Osteocyte (in vitro differentiated cells): Measurements from ENCODE around the gene ALPL. TPM values are rescaled to one million over a fixed set of nuclear protein-coding genes. Genes with fewer than 3 reads are reported as not detected.

Experiments used
- DNase-seq: peaks from one replicate; pipeline ENCODE4 v3.0.0; 2021; ENCODE audit warnings: mixed read lengths; ENCODE audit not compliant: unreplicated experiment; ENCODE audit errors: extremely low spot score
- H3K27ac Mint-ChIP-seq: one replicate; pipeline ENCODE4 v1.8.0; 2021; ENCODE audit warnings: mild to moderate bottlenecking, mixed read lengths; ENCODE audit not compliant: unreplicated experiment
- H3K27me3 Mint-ChIP-seq: one replicate; pipeline ENCODE4 v1.8.0; 2021; ENCODE audit warnings: mixed read lengths; ENCODE audit not compliant: unreplicated experiment
- H3K36me3 Mint-ChIP-seq: one replicate; pipeline ENCODE4 v1.8.0; 2021; ENCODE audit warnings: mixed read lengths; ENCODE audit not compliant: unreplicated experiment
- H3K4me1 Mint-ChIP-seq: one replicate; pipeline ENCODE4 v1.8.0; 2021; ENCODE audit warnings: mixed read lengths; ENCODE audit not compliant: unreplicated experiment
- H3K4me3 Mint-ChIP-seq: one replicate; pipeline ENCODE4 v1.8.0; 2021; ENCODE audit warnings: mild to moderate bottlenecking, moderate library complexity, mixed read lengths; ENCODE audit not compliant: unreplicated experiment
- H3K9me3 Mint-ChIP-seq: one replicate; pipeline ENCODE4 v1.8.0; 2021; ENCODE audit warnings: mixed read lengths; ENCODE audit not compliant: unreplicated experiment
- CTCF ChIP-seq: fragments of 200-600 bp; sonication (generic); IDR thresholded peaks from 2 replicates; pipeline ENCODE4 v1.5.0; 2021; ENCODE audit warnings: antibody characterized with exemption, mild to moderate bottlenecking, moderate library complexity
- total RNA-seq: library from RNA; stranded (reverse); gene quantifications from 2 replicates; pipeline ENCODE4 v1.2.1, GENCODE V29; 2021

Gene ALPL
- total RNA-seq, 1 donor from 2014 or later = 41.6 TPM

DNA sequence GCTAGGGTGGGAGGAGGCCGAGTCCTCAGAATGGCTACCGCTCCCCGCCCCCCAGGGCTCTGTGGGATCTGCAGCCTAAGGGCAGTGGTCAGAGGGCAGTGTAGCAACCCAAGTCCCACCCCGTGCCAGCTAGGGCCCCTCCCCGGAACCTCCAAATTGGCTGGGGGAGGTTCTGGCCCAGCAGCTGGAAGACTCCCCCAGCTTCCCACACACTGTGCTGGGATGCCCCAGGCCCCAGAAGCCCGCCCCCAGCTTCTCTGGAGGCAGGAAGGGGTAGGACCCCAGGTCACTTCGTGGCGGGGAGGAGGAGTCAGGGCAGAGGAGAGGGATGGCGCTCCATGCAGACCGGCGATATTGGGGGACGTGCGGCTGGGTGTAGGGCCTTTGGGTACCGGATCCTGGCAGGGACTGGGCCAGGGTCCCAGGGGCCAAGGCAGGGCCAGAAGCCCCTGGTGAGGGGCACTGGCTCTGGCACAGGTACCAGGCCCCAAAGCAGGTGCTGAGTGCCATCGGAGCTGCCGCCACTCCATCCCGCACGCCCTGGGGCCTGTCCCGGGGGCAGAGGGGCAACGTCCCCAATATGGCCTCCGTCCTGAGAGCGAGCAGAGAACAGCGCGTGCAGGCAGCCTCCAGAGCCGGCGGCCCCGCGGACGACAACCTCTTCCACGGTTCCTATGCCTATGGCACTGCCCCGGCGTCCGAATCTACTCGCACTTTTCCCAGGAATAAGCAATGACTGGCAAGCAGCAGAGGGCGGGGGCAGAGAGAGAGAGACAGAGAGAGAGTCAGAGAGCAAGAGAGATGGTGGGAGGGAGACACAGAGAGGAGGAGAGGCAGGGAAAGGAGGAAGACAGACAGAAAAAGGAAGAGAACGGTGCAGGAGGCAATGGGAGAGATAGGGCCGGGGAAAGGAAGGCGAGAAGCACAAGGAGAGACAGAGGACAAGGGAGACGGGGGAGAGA is 94.2 kb downstream of the ALPL start:
- Mint-ChIP-seq H3K36me3 (no peaks in the 10 kb centered on the region), H3K9me3 (no peaks in the 10 kb centered on the region), H3K27me3 (peaks cover 14% of the 10 kb centered on the region), H3K27ac (no peak overlapping the region), H3K4me3 (no peak overlapping the region), H3K4me1 (peaks cover 10% of the 10 kb centered on the region)
- no peak for DNase-seq
- no peak for TF ChIP-seq CTCF

DNA sequence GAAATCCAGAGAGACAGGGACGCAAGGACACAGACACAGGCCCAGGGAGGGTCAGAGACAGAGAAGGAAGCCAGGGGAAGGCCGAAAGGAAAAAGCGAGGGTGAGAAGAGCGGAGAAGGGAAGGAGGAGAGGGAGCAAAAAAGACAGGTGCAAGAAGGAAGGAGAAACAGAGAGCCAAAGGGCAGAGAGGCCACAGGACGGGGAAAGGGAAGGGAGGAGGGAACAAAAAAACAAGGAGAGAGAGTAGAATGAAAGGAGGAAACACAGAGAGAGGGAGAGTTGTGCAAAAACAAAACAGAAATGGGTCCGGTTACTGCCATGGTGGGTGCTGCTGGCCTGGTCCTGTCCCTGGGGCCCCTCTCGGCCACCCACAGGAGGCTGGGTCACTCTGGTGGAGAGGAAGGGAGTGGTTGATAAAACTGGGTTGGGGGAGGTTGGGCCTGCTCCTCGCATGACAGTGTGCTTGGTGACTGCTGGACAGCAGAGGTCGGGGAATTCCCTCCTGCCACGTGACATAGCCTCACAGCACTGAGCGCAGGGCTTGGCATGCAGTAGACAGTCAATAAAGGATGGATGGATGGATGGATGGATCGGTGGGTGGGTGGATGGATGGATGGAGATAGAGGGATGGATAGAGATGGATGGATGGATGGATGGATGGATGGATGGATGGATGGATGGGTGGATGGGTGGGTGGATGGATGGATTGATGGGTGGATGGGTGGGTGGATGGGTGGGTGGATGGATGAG is 95.2 kb downstream of the ALPL start:
- DNase-seq = no peak
- TF ChIP-seq CTCF = no peak
- H3K27me3 Mint-ChIP-seq = peaks cover 14% of the 10 kb centered on the region
- H3K27ac Mint-ChIP-seq = no peak overlapping the region
- H3K36me3 Mint-ChIP-seq = no peaks in the 10 kb centered on the region
- H3K9me3 Mint-ChIP-seq = no peaks in the 10 kb centered on the region
- no peak overlapping the region for H3K4me3 Mint-ChIP-seq
- H3K4me1 Mint-ChIP-seq = peaks cover 10% of the 10 kb centered on the region

GRCh38 chr1:21605012-21605715 is 95.9 kb downstream of the ALPL start:
- Mint-ChIP-seq H3K4me1 (peaks cover 10% of the 10 kb centered on the region), H3K27me3 (peaks cover 8% of the 10 kb centered on the region), H3K36me3 (no peaks in the 10 kb centered on the region), H3K4me3 (no peak overlapping the region), H3K9me3 (no peaks in the 10 kb centered on the region), H3K27ac (no peak overlapping the region)
- DNase-seq = no peak
- no peak for TF ChIP-seq CTCF

DNA sequence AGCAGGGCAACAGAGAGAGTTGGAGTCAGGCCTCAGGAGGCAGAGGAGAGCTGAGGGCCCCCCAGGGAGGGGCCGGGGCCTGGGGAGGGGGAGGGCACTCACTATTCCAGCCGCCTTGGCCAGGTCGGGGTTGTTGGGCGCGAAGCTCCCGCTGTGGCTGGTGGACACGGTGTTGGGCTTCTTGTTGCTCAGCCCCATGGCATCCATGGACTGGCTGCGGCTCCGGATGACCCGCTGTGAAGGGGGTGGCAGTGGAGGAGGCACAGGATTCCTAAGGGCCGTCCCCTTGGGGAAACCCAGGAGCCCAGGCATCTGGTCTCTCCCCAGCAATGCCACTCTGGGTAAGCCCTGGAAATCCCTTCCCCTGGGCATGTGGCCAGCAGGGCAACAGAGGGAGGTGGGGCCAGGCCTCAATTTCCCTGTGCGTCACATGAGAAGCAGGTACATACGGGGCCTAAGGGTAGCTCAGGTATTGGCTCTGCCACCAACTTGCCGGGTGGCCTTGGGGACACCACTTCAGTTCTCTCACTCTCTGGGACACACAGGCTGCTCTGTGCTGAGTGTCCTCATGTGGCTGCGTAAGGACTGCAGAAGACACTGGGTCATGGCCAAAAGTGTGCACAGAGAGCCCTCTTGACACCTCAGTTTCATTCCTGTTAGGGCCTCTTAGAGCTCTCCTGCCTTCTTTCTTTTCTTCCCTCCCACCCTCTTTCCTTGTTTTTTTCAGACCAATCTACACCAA is 96.9 kb downstream of the ALPL start:
- no peak for DNase-seq
- no peak for TF ChIP-seq CTCF
- Mint-ChIP-seq H3K9me3 (no peaks in the 10 kb centered on the region), H3K27ac (no peak overlapping the region), H3K4me3 (no peak overlapping the region), H3K36me3 (no peaks in the 10 kb centered on the region), H3K27me3 (peaks cover 3% of the 10 kb centered on the region), H3K4me1 (peaks cover 10% of the 10 kb centered on the region)
